ENCODE results near the gene TPRN. TPM values are rescaled to one million over a fixed set of nuclear protein-coding genes. Genes with fewer than 3 reads are reported as not detected.
A peak's percentile ranks its signal among the peaks of the same experiment; 100 is the strongest.

Gene TPRN
- total RNA-seq, 1 experiment from 2014 or later, result 24.9 TPM

DNA sequence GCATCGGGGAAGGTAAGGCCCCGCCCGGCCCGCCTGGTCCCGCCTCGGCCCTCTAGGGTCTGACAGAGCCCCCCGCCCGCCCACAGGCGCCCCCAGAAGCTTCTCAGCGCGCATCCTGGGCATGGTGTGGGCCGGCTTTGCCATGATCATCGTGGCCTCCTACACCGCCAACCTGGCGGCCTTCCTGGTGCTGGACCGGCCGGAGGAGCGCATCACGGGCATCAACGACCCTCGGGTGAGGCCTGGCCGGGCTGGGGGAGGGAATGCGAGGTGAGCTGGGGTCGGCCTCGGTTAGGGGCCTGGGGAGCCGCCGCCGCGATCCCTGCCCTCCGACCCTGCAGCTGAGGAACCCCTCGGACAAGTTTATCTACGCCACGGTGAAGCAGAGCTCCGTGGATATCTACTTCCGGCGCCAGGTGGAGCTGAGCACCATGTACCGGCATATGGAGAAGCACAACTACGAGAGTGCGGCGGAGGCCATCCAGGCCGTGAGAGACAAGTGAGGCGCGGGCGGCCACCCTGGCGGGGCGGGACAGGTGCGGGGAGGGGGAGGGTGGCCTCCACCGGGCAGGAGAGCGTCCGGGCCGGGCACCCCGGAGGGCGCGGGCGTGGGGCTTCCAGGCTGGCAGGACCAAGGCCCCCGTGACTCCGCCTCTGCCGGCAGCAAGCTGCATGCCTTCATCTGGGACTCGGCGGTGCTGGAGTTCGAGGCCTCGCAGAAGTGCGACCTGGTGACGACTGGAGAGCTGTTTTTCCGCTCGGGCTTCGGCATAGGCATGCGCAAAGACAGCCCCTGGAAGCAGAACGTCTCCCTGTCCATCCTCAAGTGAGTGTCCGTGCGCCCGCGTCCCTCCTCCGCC, 37.8 kb downstream of the TPRN start:
- ATAC-seq (peak; percentile 60), DNase-seq (ENCODE audit: low read depth, low spot score) (peak; percentile 45)
- H3K9me2 ChIP-seq (ENCODE audit: insufficient read depth), result no peaks in the 10 kb centered on the region
- H3K27ac ChIP-seq (ENCODE audit: low read depth, low read length), result peak overlapping the region; percentile 82
- H3K4me3 ChIP-seq (replicated peaks in 1 of 2; ENCODE audit: low read depth in 1 of 2, low read length in 2 of 2), result peak overlapping the region; percentile 59 to 70
- peak overlapping the region; percentile 98 for H3K4me2 ChIP-seq (ENCODE audit: low read length)
- no peaks in the 10 kb centered on the region for H3K79me2 ChIP-seq (ENCODE audit: insufficient read depth, low read length)
- RAD21 ChIA-PET (ENCODE audit: low non-redundant PET in 1 of 2, low total read pairs in 2 of 2, uncharacterized antibody in 2 of 2, unreplicated experiment in 2 of 2), result interaction anchor here (0.6 to 1.1 kb wide), 3 partner anchors 65 to 139 kb away, joined by 3 to 4 read pairs (median 3); partner anchors contain the start of gene RNF224 (in 1 of the 2)
- BruUV-seq (replicated peaks), result TSS peak; percentile 43
- CTCF ChIA-PET, result interaction anchor here (0.9 to 1.9 kb wide), 6 partner anchors 11 to 76 kb away, joined by 3 to 15 read pairs (median 7); partner anchors contain the start of genes MAN1B1, RNF224 and SSNA1
- H3K27me3 ChIP-seq (ENCODE audit: insufficient read depth, low read length), result no peaks in the 10 kb centered on the region
- H3K4me1 ChIP-seq (ENCODE audit: control insufficient read depth in 1 of 2, insufficient read depth in 2 of 2, low read length in 2 of 2), result peaks cover 10 to 54% of the 10 kb centered on the region in 2 experiments
- H4K20me1 ChIP-seq (ENCODE audit: insufficient read depth), result no peaks in the 10 kb centered on the region
- H3K36me3 ChIP-seq (ENCODE audit: control insufficient read depth in 1 of 2, insufficient read depth in 2 of 2, low read length in 2 of 2), result no peaks in the 10 kb centered on the region
- POLR2A ChIA-PET, result interaction anchor here (0.7 to 2.5 kb wide), 13 partner anchors 12 to 101 kb away, joined by 3 to 16 read pairs (median 5); partner anchors contain the start of genes ANAPC2, CYSRT1, SSNA1 and TPRN
- H3K9ac ChIP-seq (ENCODE audit: low read length), result peak overlapping the region; percentile 77
- TF ChIP-seq ZFX (IDR thresholded peaks at IDR 0.05) (peak; percentile 77; the same call in 1 of the 2 replicates), EZH2 (IDR thresholded peaks at IDR 0.05) (no peak), SIN3A (IDR thresholded peaks at IDR 0.05; ENCODE audit: low read depth) (no peak), YY1 (IDR thresholded peaks at IDR 0.05; ENCODE audit: extremely low read depth, insufficient replicate concordance, low read depth, low read length) (peak; percentile 18), TCF7L2 (IDR thresholded peaks at IDR 0.05; ENCODE audit: borderline replicate concordance, extremely low read depth, insufficient read depth, insufficient read length) (no peak), EZH2phosphoT487 (IDR thresholded peaks at IDR 0.05; ENCODE audit: borderline replicate concordance) (no peak), POLR2AphosphoS5 (IDR thresholded peaks at IDR 0.05; ENCODE audit: low read depth, low read length) (peak; percentile 55), CBX3 (IDR thresholded peaks at IDR 0.05; ENCODE audit: low read depth) (no peak)
- H2AFZ ChIP-seq (ENCODE audit: low read depth, low read length, poor library complexity, severe bottlenecking), result no peak overlapping the region
- intact Hi-C loops (cut with micrococcal nuclease), result loop anchor here (2.0 kb wide), 2 partner anchors 44 to 60 kb away; partner anchors contain the start of gene RNF208
- no peaks in the 10 kb centered on the region for H3K9me3 ChIP-seq (ENCODE audit: control insufficient read depth in 1 of 2, insufficient read depth in 1 of 2, low read depth in 1 of 2, low read length in 2 of 2)
